HG03565 (cell line): ENCODE data around the gene C22orf23.
"Not testable (repeated sequence)": the region's sequence is repeated elsewhere in the genome, so short reads cannot be mapped to it uniquely, and the experiment has no call there.

ENCODE experiments used
- ATAC-seq: cut with Tn5 transposase; IDR thresholded peaks from one replicate; pipeline ENCODE4 v1.9.1; 2021; ENCODE audit warnings: mild to moderate bottlenecking, moderate library complexity; ENCODE audit not compliant: unreplicated experiment

C22orf23 gene

DNA sequence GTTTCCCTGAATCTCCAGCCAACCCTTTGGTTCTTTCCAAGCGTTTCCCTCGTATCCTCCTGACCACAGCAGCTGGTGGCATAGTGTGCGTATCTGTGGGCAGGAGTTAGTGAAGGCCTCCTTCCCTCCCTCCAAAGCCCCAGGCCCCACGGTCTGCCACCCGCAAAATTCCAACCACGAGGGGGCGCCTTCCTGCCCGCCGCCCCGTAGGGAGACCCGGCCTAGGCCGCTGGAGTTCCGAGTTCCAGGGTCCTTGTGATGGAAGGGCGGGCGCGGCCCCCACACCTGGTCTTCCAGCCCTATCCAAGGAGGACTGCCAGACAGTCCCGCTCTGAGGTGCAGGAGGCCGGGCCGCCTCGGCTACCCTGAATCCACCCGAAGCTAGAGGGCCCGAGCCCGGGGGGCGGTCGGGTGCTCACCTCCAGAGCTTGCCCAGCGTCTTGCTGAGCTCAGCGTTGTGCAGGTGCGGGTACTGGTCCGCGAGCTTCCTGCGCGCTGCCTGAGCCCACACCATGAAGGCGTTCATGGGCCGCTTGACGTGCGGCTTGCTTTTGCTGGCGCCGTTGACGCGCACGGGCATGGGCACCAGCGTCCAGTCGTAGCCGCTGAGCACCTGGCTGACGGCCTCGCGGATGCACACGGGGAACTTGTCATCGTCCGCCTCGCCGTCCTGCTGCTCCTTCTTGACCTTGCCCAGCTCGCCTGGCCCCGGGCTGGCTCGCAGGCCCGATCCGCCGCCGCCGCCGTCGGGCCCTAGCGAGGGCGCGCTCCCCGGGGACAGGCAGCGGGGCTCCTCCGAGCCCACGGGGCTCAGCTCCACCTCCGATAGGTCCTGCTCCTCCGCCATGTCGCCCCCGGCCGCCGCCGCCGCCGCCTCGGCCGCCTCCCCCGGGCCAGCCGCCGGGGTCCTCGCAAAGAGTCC lies 29.8 kb upstream of the C22orf23 start:
- ATAC-seq = no peak

DNA sequence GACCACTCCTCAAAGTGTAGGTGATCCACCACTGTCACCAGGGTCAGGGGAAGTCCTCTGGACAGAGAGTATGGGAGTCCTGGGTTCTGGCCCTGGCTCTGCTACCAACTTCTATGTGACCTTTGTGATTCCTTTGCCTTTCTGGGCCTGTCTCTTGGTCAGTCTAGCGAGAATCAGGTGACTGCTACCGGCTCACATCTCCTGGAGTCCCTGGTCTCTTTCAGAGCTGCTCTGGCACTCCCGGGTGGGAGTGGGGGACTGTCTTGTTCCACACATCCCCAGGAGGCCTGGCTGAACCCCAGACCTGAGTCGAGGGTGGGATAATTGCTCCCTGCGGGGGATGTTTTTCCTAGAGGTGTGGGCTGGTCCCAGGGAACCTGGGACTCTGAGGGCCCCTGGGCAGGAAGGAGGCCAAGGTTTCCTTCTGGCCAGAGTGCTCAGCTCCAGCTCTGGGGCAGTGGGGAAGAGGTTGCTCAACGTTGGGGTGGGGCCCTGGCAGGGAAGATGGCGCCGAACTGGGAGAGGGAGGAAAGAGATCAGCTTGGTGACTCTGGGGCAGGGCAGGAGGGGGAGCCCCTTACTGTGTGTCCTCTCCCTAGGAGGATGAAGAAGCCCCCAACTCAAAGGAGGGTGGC lies 28.9 kb upstream of the C22orf23 start:
- no peak for ATAC-seq

DNA sequence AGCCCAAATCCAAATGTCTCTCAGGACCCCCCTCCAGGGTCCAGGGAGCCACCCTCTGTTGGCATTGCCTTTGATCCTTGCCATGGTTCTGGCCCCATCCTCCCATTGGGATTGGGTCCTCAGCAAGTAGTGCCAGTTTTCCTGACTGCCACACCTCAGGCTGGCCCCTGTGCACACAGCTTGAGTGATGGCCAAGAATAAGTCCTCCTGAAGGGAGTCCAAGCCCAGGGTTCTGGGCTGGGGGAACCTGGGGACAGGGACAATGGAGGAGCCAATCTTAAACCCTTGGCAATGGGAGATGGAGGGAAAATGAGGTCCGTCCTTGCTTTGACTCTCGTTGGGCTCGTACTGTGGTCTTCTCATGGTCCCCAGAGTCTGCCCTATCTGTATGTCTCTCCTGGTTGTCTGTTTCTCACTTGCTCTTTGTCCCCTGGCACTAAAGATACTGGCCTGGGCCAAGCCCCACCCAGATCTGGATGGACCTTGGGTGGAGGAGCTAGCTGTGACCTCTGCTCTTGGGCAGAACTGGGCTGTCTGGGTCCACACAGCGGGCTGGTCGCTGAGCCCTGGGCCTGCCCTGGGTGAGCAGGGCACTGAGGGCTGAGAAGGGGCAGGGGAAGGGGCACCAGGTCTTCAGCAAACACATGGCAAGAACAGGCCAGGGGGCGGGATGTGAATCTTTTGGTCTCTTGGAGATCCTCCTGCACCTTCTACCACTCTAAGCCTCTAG lies 28.0 kb upstream of the C22orf23 start:
- ATAC-seq = no peak

DNA sequence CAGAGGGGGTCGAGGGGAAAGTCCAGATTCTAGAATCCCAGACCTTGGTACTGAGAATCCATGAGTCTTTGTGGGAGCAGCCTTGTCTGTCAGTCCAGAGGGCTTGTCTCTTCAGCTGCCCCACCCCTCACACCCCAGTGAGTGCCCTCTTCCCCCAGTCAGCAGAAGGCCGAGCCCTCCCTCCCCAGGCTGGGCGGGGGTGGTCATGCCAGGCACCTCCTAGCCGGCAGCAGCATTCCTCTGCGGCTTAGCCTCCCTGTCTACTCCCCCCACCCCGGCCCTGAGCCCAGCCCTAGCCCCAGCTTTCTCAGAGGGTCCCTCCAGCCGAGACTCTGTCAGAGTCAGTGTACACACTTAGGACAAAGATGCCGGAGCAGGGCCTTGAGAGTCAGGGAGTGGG lies 26.4 kb upstream of the C22orf23 start:
- no peak for ATAC-seq

DNA sequence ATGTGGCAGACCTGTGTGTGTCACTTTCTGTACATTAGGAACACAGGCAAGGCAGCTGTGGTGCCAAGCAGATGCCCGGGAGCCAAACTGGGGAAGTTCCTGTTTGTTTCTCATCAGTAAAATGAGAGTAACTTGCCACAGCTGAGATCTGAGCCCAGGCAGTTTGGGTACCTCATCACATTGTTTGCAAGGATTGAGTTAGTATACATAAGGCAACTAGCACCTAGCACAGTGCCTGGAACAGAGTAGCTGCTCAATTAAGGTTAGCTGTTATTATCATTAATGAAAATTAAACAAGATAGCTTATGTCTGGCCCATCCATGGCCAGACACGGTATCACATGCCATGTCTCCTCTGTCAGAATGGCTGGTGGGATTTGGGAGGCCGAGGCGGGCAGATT lies 23.1 kb upstream of the C22orf23 start:
- no peak for ATAC-seq

DNA sequence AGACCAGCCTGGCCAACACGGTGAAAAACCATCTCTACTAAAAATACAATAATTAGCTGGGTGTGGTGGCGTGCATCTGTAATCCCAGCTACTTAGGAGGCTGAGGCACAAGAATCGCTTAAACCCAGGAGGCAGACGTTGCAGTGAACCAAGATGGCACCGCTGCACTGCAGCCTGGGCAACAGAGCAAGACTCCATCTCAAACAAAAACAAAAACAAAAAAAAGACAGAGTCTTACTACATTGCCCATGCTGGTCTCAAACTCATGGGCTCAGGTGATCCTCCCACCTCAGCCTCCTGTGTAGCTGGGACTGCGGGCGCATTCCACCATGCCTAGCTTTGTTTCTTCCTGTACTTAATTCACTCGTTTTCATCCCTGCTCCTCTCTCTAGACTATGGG lies 22.6 kb upstream of the C22orf23 start:
- ATAC-seq = not testable (repeated sequence)

DNA sequence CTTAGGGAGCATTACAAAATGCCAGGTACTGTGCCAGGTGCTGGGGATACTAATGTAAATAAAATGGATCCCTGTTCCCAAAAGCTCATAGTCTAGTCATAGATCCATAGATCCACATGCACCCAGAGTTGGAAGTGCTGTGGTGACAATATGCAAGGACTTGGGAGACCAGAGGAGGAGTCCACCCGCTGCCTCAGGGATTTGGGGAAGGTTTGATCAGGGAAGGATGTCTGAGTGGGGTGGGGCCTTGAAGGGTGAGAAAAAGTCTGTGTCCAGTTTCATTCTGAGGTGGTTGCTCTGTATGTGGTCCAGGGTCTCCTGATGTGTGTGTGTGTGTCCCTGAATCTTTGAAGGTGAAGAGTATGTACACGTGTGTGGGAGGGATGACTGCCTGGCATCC lies 21.8 kb upstream of the C22orf23 start:
- no peak for ATAC-seq

DNA sequence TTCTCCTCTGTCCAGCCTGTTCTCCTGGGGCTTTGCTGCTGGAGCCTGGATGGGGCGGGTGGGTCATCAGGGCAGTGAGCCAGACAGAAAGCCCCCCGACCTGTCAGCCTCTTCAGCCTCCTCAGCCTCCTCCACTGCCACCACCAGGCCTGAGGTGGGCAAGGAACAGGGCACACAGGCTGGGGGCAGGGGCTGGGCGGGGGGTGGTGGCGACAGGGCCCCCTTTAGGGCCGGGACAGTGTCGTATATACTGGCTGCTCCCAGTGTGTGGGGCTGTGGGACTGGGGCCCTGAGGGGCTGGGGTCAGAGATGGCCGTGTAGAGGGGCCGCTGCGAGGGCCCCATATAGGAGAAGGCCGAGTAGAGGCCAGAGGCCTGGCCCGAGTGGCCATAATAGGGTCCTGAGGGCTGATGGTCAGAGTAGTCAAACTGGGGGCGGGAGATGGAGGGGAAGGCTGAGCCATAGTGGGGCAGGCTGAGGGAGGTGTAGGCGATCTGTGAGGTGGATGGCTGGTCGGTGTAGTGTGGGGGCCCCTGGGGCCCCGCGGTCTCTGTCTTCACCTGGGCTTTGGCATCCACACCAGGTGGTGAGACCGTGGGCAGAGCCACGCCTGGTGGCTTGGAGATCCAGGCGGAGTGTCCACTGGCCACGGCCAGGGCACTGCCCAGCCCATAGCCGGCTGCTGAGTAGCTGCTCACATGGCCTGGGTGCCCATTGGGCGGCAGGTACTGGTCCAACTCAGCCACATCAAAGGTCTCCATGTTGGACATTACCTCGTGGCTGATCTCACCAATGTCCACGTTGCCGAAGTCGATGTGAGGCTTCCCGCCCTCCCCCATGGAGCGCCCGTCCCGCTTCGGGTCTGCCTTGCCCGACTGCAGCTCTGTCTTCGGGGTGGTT lies 20.1 kb upstream of the C22orf23 start:
- no peak for ATAC-seq

DNA sequence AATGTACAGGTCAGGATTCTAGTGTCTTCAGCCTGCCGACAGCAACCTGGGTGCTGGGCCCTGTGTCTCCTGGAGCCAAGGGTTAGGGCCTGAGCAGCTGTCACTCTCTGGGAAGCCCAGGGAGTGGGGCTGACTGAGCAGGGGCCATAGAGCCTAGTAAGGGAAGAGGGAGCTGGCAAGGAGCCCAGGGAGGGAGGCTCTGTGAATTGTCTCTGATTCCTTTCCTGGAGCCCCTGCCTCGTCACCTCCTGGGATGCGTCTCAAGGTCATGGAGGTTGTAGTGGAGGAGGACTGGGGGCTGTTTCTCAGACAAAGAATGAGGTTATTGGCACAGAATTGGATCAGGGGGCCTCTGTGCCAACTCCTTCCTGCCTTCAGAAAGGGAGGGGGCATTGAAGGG lies 19.1 kb upstream of the C22orf23 start:
- ATAC-seq = no peak

DNA sequence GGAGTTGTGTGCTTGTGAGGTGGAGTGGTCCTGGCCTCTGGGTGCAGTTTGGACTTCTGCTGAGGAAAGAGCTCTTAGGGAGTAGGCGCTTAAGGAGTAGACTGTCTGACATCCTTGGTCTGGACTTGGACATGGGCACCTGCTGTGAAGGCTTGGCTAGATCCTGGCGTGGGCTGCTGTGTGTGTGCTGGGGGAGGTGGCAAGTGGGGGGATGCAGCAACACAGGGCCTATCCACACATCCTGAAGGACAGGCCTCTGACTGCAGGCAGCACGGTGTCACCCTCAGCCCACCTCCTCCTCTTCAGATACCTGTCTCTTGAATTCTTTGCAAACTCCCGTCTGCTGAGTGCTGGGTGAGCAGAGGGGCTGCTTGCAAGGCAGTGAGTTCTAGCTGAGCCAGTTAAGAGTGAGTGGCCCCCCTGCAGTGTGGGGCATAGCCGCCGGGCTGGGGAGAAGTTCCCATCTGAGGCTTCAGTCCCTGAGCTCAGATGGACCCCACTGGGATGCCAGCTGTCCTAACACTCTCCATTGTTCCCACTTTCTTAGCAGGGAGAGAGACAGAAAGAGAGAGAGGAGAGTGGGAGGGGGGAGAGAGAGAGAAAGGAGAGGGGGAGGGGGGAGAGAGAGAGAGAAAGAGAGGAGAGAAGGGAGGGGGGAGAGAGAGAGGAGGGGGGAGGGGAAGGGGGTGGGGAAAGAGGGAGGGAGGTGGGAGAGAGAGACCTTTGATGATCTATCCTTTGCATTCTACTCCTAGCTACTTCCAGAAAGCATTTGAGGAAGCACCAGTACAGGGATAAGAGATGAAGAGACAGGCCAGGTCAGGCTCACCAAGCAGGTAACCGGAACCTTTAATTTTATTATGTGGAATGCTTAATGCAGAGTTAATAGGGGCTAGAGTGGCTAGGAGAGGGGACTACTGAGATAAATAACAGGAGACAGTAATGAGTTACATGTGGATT lies 18.4 kb upstream of the C22orf23 start:
- ATAC-seq = no peak

DNA sequence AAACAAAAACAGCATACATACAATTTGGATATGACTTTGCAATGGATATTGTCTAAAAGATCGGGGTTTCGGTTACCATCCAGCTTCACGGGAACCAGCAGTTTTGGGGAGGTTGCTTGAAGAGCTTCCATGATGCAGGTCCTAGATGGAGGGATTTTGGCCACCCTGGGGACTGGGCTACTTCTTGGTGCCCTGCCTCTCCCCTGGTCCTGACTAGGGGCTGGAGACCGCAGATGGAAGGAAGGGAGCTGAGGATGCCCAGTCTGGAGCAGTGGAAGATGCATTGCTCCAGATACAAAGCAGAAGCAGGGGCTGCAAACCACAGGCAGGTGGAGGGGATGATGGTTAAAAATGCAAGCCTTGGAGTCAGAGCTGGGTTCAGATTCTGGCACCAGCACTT lies 17.5 kb upstream of the C22orf23 start:
- no peak for ATAC-seq

DNA sequence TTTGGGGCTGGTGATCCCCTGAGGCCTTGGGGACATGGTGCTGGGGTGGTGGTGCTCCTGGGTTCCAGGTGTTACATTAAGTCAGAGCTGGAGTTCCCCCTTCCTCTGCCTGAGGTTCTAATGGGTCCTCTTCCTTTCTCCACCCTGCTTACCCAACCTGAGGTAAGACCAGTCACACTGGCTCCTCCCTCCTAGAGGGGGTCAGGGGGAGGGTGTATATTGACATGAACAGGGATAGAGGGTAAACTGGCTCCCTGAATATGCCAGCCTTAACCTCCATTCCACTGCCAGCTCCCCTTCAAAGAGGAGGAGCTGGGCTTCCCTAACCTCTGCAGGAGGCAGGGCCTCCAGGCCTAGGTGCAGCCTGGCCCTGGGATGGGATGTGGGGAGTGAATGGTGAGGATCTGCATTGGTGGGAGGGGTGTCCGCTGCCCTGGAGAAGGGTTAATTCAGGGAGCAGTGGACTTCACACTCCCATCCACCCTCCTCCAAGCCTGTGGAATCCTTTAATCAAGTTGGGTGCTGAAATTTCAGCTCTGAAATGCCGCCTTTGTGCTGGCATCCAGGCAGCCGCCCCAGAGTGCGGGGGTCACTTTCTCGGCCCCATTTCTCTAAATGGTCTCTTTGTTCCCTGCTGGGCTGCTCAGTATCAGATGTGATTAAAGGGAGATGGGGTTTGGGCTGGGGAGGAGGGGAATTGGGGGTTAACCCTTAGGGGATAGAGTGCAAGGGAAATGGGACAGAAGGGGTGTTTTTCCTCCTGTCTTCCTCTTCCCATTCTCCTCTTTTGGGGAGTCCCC lies 15.3 kb upstream of the C22orf23 start:
- ATAC-seq = no peak

DNA sequence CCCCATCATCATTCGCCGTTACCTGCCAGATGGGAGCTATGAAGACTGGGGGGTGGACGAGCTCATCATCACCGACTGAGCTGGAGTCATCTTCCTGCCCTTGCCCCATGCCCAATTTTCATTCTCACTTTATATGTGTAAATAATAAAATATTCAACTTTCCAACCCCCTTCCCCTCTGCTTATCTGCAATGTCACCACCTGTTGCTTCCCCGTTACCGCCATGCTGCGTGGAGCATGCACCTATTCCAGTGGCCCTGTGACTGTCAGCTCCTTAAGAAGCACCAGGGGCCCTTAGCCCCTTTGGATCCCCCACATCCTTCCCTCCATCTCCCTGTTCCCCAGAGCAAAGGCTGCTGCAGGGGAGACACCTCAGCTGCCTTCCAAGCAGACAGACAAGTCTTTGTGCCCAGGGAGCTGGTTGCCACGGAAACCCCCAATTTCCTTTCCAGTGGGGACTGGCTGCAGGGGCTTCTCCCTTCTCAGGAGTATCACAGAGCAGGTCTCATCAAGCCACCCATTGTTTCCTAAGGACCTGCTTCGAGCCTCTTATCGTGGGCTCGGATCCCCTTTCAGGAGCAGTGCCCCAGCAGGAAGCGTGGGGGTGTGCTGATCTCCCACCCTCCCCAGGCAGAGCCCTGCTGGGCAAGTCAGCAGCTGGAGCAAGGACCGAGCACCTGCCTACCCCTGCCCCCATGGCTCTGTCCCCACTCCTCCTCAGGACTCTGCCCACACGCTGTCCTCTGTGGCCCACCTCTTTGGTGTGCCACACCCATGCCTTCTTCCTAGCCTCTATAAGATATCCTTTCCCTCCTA lies 14.4 kb upstream of the C22orf23 start:
- ATAC-seq = no peak

DNA sequence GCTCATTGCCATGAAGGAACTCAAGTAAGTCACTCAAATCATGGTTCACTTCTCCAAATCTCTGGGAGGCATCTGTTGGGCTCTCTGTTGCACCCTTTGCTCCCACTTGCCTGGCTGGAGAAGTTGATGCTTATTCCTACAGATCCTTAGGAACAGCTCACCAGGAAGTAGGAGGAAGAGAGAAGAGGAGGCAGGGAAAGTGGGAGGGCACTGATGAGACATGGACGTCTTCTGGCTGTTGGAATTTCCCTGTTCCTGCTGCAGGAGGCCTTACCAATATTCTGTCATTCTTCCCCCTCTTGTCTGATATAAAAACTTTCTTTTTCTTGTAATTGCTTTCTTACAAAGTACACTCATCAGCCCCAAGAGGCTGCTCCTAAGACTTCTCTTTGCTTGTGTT lies 13.7 kb upstream of the C22orf23 start:
- ATAC-seq = no peak

DNA sequence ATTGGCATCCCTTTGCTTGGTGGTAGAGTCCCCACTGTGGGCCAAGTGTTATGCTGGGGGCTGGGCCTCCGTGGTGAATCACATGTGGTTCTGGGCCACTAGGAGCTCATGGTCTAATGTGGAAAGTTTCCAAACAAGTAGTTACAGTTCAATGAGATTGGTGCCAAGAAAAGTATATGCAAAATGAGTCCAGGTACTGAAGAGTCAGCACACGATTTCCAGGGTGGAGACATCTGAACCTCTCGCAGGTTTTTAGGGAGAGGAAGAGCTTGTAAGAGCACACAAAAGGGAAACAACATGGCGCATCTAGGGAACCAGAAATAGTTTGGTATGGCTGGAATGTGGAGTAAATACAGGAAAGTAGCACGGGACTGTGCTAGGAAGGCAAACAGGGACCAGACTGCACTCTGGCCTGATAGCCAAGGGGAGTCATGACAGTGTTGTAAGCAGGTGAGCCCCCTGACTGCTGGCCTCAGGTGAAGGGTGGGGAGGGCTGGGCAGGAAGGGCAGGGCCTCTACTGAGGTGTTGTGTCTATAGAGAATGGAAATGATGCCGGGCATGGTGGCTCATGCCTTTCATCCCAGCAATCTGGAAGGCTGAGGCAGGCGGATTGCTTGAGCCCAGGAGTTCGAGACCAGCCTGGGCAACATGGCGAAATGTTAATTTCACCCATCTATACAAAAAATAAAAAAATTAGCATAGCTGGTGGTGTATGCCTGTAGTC lies 12.7 kb upstream of the C22orf23 start:
- ATAC-seq = no peak

DNA sequence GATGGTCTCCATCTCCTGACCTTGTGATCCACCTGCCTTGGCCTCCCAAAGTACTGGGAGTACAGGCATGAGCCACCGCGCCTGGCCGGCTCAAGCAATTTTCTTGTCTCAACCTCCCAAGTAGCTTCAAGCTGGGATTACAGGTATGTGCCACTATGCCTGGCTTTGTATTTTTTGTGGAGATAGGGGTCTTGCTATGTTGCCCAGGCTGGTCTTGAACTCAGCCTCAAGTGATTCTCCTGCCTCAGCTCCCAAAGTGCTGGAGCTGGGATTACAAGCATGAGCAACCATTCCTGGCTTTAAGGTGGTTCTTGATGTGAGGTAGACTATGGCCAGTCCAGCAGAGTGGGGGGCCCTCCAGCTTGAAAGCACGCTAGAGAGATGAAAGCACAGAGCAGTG lies 7.7 kb upstream of the C22orf23 start:
- no peak for ATAC-seq

DNA sequence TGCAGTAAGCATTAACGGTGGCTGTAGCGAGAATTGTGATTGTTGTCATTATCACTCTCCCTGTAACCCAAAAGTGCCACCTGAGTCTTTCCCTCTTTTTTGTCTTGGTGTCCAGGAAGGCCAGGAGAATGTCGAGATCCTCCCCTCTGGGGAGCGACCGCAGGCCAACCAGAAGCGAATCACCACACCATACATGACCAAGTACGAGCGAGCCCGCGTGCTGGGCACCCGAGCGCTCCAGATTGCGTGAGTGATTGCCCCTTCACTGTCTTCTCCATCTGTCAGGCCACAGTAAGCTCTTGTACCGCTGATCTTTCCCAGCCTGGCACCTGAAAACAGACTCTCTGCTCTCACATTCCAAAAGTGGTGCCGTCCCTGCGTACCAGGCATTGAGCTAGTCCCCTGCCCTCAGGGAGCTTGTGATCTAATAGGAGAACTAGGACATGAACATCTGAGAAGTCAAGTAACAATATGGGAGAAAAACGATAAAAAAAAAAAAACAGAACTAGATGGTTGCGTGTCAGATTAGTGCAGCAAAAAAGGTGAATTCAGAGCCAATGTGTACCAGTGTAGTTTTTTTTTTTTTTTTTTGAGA lies 5.9 kb upstream of the C22orf23 start:
- no peak for ATAC-seq
